Measurements from ENCODE around the gene CPNE7. TPM values are rescaled to one million over a fixed set of nuclear protein-coding genes. Genes with fewer than 3 reads are reported as not detected.

CPNE7 gene
- total RNA-seq, 2 donors from 2014 or later, result 0.18 to 8.9 TPM

DNA sequence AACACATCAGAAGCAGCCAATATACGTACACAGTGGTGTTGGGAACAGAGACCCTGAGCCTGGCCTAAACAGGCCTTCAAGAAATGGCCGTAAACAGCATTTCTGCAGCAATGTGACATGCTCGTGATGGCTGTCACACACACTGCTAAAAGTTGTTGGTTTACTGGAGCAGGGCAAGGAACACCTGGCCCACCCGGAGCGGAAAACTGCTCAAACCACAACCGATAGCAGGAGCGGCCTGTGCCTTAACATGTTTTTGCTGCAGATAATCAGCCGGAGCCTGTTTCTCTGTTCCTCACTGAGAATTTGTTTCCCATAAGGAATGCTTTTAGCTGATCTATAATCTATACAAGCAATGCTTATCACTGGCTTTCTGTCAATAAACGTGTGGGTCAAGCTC, 31.9 kb downstream of the CPNE7 start:
- no peaks in the 10 kb centered on the region for H3K27me3 ChIP-seq (replicated peaks; ENCODE audit: insufficient read depth)
- H3K27ac ChIP-seq, result no peak overlapping the region
- intact Hi-C loops (cut with DNase I), result no loop called here
- no peaks in the 10 kb centered on the region for H3K36me3 ChIP-seq
- 61% methylated on average over 9 of the region's 9 CpGs for WGBS
- no peaks in the 10 kb centered on the region for H3K4me1 ChIP-seq (replicated peaks)
- no peaks in the 10 kb centered on the region for H3K9me3 ChIP-seq
- TF ChIP-seq CTCF (IDR thresholded peaks at IDR 0.05) (no peak), POLR2A (IDR thresholded peaks at IDR 0.05) (no peak), POLR2AphosphoS5 (IDR thresholded peaks at IDR 0.05) (no peak)
- no peak overlapping the region for H3K4me3 ChIP-seq
- no peak for DNase-seq (ENCODE audit: low spot score)

DNA sequence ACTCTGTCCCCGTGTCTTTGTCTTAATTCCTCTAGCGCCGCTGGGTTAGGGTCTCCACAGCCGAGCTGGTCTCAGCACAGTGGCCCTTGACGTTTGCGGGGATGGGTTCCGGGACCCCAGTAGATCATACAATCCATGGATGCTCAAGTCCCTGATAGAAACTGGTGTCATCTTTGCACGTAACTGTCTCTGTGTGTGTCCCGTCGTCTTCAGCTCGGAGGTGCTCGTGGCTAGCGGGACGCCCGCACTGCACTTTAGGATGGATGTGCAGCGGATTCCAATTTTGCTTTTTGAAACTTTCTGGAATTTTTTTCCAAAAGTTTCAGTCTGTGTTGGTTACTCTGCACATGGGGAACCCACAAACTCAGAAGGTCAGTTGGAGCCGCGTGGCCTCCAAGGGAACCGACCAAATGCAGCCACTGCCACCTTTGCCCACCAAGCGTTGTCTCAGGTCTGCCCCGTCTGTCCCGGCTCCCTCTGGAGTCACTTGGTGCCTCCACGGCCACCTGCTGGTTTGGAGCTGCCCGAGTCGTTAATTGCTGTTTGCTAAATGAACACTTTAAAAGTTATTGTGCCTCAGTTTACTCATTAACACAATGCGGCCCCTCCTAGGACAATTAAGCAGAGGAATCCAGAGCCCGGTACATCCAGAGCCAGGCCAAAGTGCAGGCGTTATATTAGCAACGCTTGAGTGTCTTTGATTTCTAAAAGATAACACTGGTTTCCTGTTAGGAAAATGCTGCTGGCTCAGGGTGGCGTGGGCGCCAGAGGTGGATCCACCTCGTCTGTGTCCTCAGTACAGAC, 32.6 kb downstream of the CPNE7 start:
- DNase-seq (ENCODE audit: low spot score), result no peak
- intact Hi-C loops (cut with DNase I), result no loop called here
- H3K4me1 ChIP-seq (replicated peaks), result no peaks in the 10 kb centered on the region
- TF ChIP-seq POLR2AphosphoS5 (IDR thresholded peaks at IDR 0.05) (no peak), POLR2A (IDR thresholded peaks at IDR 0.05) (no peak), CTCF (IDR thresholded peaks at IDR 0.05) (no peak)
- no peak overlapping the region for H3K4me3 ChIP-seq
- no peak overlapping the region for H3K27ac ChIP-seq
- WGBS, result 79% methylated on average over 32 of the region's 32 CpGs
- H3K36me3 ChIP-seq, result no peaks in the 10 kb centered on the region
- no peaks in the 10 kb centered on the region for H3K27me3 ChIP-seq (replicated peaks; ENCODE audit: insufficient read depth)
- no peaks in the 10 kb centered on the region for H3K9me3 ChIP-seq

GRCh38 chr16:89610108-89610453, 34.5 kb downstream of the CPNE7 start:
- WGBS, result 83% methylated on average over 1 of the region's 1 CpG
- Histone ChIP-seq H3K27ac (no peak overlapping the region), H3K36me3 (no peaks in the 10 kb centered on the region), H3K9me3 (no peaks in the 10 kb centered on the region), H3K4me1 (replicated peaks) (no peaks in the 10 kb centered on the region), H3K27me3 (replicated peaks; ENCODE audit: insufficient read depth) (no peaks in the 10 kb centered on the region), H3K4me3 (no peak overlapping the region)
- intact Hi-C loops (cut with DNase I), result no loop called here
- TF ChIP-seq CTCF (IDR thresholded peaks at IDR 0.05) (no peak), POLR2A (IDR thresholded peaks at IDR 0.05) (no peak), POLR2AphosphoS5 (IDR thresholded peaks at IDR 0.05) (no peak)
- DNase-seq (ENCODE audit: low spot score), result no peak

DNA sequence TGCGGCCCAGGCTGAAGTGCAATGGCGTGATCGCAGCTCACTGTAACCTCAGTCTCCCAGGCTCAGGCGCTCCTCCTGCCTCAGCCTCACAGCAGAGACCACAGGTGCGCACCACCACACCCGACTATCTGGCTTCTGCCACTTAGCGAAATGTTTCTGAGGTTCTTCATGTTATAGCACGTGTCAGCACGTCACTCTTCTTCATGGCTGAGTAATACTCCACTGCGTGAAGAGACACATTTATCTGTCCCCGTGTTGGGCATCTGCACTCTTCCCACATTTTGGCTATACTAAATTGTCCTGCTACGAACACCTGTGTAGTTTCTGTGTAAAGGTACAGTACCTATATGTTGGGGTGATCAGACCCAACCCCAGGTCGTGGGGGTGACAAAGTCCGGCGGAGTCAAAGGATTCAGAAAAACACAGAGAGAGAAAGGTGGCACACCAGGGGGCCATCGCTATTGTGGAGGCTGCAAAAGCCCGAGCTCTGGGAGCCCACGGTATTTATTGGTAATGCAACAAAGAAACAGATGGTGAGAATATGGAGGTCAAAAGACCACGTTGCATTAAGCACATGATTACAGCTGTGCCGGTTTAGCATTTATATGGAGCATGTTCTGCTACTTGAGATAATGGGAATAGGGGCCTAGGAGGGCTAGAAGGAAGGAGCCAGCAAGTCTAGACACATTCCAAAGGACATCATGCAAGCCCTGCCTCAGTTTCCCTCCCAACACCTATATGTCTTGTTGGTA, 37.0 kb downstream of the CPNE7 start:
- no peak overlapping the region for H3K4me3 ChIP-seq
- TF ChIP-seq POLR2A (IDR thresholded peaks at IDR 0.05) (no peak), POLR2AphosphoS5 (IDR thresholded peaks at IDR 0.05) (no peak), CTCF (IDR thresholded peaks at IDR 0.05) (no peak)
- WGBS, result 84% methylated on average over 20 of the region's 20 CpGs
- intact Hi-C loops (cut with DNase I), result no loop called here
- DNase-seq (ENCODE audit: low spot score), result no peak
- H3K9me3 ChIP-seq, result no peaks in the 10 kb centered on the region
- H3K27me3 ChIP-seq (replicated peaks; ENCODE audit: insufficient read depth), result no peaks in the 10 kb centered on the region
- no peak overlapping the region for H3K27ac ChIP-seq
- H3K4me1 ChIP-seq (replicated peaks), result no peaks in the 10 kb centered on the region
- H3K36me3 ChIP-seq, result no peaks in the 10 kb centered on the region
